IPS-18a (cell line): ENCODE measurements around the gene TIMM21.

ENCODE experiments used
- H3K27ac ChIP-seq: one replicate; pipeline ENCODE4 v1.5.1; 2013; ENCODE audit warnings: low read length
- H3K27me3 ChIP-seq: one replicate; pipeline ENCODE4 v1.6.1; 2013; ENCODE audit warnings: mild to moderate bottlenecking, low read length; ENCODE audit not compliant: control insufficient read depth, insufficient read depth
- H3K36me3 ChIP-seq: one replicate; pipeline ENCODE4 v1.6.1; 2013; ENCODE audit warnings: low read depth, low read length; ENCODE audit not compliant: control insufficient read depth
- H3K4me1 ChIP-seq: one replicate; pipeline ENCODE4 v1.6.1; 2013; ENCODE audit warnings: low read depth, low read length; ENCODE audit not compliant: control insufficient read depth
- H3K4me3 ChIP-seq: one replicate; pipeline ENCODE4 v1.5.1; 2013; ENCODE audit warnings: low read length
- H3K9ac ChIP-seq: one replicate; pipeline ENCODE4 v1.6.1; 2013; ENCODE audit warnings: mild to moderate bottlenecking, low read length, moderate library complexity
- H3K9me3 ChIP-seq: one replicate; pipeline ENCODE4 v1.6.1; 2013; ENCODE audit warnings: low read depth, low read length; ENCODE audit not compliant: control insufficient read depth

TIMM21 gene

GRCh38 chr18:74126684-74127655 lies 21.4 kb upstream of the TIMM21 start:
- H3K27me3 ChIP-seq = no peaks in the 10 kb centered on the region
- peaks cover 20% of the 10 kb centered on the region for H3K4me1 ChIP-seq
- peak overlapping the region; percentile 18 for H3K9ac ChIP-seq
- no peaks in the 10 kb centered on the region for H3K9me3 ChIP-seq
- peak overlapping the region; percentile 31 for H3K4me3 ChIP-seq
- H3K27ac ChIP-seq = no peak overlapping the region
- H3K36me3 ChIP-seq = no peaks in the 10 kb centered on the region

GRCh38 chr18:74128159-74128558 lies 20.2 kb upstream of the TIMM21 start:
- no peaks in the 10 kb centered on the region for H3K36me3 ChIP-seq
- H3K27ac ChIP-seq = no peak overlapping the region
- no peaks in the 10 kb centered on the region for H3K27me3 ChIP-seq
- no peaks in the 10 kb centered on the region for H3K9me3 ChIP-seq
- H3K4me1 ChIP-seq = peaks cover 20% of the 10 kb centered on the region
- H3K9ac ChIP-seq = no peak overlapping the region
- no peak overlapping the region for H3K4me3 ChIP-seq

- H3K9me3 ChIP-seq = no peaks in the 10 kb centered on the region
- no peaks in the 10 kb centered on the region for H3K36me3 ChIP-seq
- H3K4me1 ChIP-seq = peaks cover 20% of the 10 kb centered on the region
- no peak overlapping the region for H3K9ac ChIP-seq
- H3K4me3 ChIP-seq = no peak overlapping the region
- no peaks in the 10 kb centered on the region for H3K27me3 ChIP-seq
- no peak overlapping the region for H3K27ac ChIP-seq
Observed at GRCh38 chr18:74131124-74131523, 17.2 kb upstream of the TIMM21 start.

GRCh38 chr18:74132201-74132600 lies 16.1 kb upstream of the TIMM21 start:
- Histone ChIP-seq H3K9me3 (no peaks in the 10 kb centered on the region), H3K36me3 (no peaks in the 10 kb centered on the region), H3K4me3 (no peak overlapping the region), H3K27me3 (no peaks in the 10 kb centered on the region), H3K4me1 (peaks cover 11% of the 10 kb centered on the region), H3K9ac (no peak overlapping the region), H3K27ac (no peak overlapping the region)

GRCh38 chr18:74137920-74138538 lies 10.3 kb upstream of the TIMM21 start:
- Histone ChIP-seq H3K4me3 (no peak overlapping the region), H3K27ac (no peak overlapping the region), H3K9ac (no peak overlapping the region), H3K4me1 (no peaks in the 10 kb centered on the region), H3K9me3 (no peaks in the 10 kb centered on the region), H3K36me3 (no peaks in the 10 kb centered on the region), H3K27me3 (no peaks in the 10 kb centered on the region)

- H3K4me3 ChIP-seq = no peak overlapping the region
- no peaks in the 10 kb centered on the region for H3K4me1 ChIP-seq
- no peak overlapping the region for H3K9ac ChIP-seq
- H3K36me3 ChIP-seq = no peaks in the 10 kb centered on the region
- H3K27ac ChIP-seq = no peak overlapping the region
- no peaks in the 10 kb centered on the region for H3K9me3 ChIP-seq
- H3K27me3 ChIP-seq = no peaks in the 10 kb centered on the region
Observed at GRCh38 chr18:74139411-74139810, 8.9 kb upstream of the TIMM21 start.

- Histone ChIP-seq H3K36me3 (no peaks in the 10 kb centered on the region), H3K9me3 (no peaks in the 10 kb centered on the region), H3K27ac (no peak overlapping the region), H3K9ac (no peak overlapping the region), H3K4me3 (no peak overlapping the region), H3K27me3 (no peaks in the 10 kb centered on the region), H3K4me1 (no peaks in the 10 kb centered on the region)
Observed at GRCh38 chr18:74139888-74140287, 8.4 kb upstream of the TIMM21 start.

GRCh38 chr18:74140582-74140981 lies 7.7 kb upstream of the TIMM21 start:
- no peak overlapping the region for H3K9ac ChIP-seq
- no peaks in the 10 kb centered on the region for H3K4me1 ChIP-seq
- no peaks in the 10 kb centered on the region for H3K9me3 ChIP-seq
- H3K4me3 ChIP-seq = no peak overlapping the region
- no peaks in the 10 kb centered on the region for H3K36me3 ChIP-seq
- H3K27me3 ChIP-seq = no peaks in the 10 kb centered on the region
- H3K27ac ChIP-seq = no peak overlapping the region

- Histone ChIP-seq H3K36me3 (no peaks in the 10 kb centered on the region), H3K9me3 (no peaks in the 10 kb centered on the region), H3K27me3 (peaks cover 2% of the 10 kb centered on the region), H3K9ac (no peak overlapping the region), H3K4me3 (no peak overlapping the region), H3K4me1 (no peaks in the 10 kb centered on the region), H3K27ac (no peak overlapping the region)
Observed at GRCh38 chr18:74141667-74142066, 6.7 kb upstream of the TIMM21 start.

GRCh38 chr18:74142252-74142651 lies 6.1 kb upstream of the TIMM21 start:
- no peaks in the 10 kb centered on the region for H3K4me1 ChIP-seq
- H3K27ac ChIP-seq = no peak overlapping the region
- peaks cover 8% of the 10 kb centered on the region for H3K27me3 ChIP-seq
- H3K9me3 ChIP-seq = no peaks in the 10 kb centered on the region
- H3K36me3 ChIP-seq = no peaks in the 10 kb centered on the region
- no peak overlapping the region for H3K9ac ChIP-seq
- no peak overlapping the region for H3K4me3 ChIP-seq

- Histone ChIP-seq H3K36me3 (peaks cover 2% of the 10 kb centered on the region), H3K4me1 (peaks cover 6% of the 10 kb centered on the region), H3K9ac (no peak overlapping the region), H3K4me3 (peak overlapping the region; percentile 90), H3K27me3 (peaks cover 9% of the 10 kb centered on the region), H3K9me3 (no peaks in the 10 kb centered on the region), H3K27ac (no peak overlapping the region)
Observed at GRCh38 chr18:74146756-74147155, 1.6 kb upstream of the TIMM21 start.

GRCh38 chr18:74147491-74147778 lies 888 bp upstream of the TIMM21 start:
- Histone ChIP-seq H3K27me3 (peaks cover 9% of the 10 kb centered on the region), H3K9ac (peak overlapping the region; percentile 18), H3K27ac (no peak overlapping the region), H3K36me3 (peaks cover 2% of the 10 kb centered on the region), H3K4me1 (peaks cover 6% of the 10 kb centered on the region), H3K9me3 (no peaks in the 10 kb centered on the region), H3K4me3 (peak overlapping the region; percentile 90)
